Smooth muscle cell (in vitro differentiated cells): Measurements from ENCODE around the gene NAPEPLD. TPM values are rescaled to one million over a fixed set of nuclear protein-coding genes. Genes with fewer than 3 reads are reported as not detected.
"Not testable (repeated sequence)": the region's sequence is repeated elsewhere in the genome, so short reads cannot be mapped to it uniquely, and the experiment has no call there.

ENCODE experiments used
- DNase-seq: peaks from one replicate; lab custom pipeline; 2025; ENCODE audit not compliant: unreplicated experiment; lab: John Stamatoyannopoulos, UW
- H2AFZ ChIP-seq: fragments of 200-600 bp; sonication (generic); 2 replicates; pipeline ENCODE4 v1.6.0; 2016; ENCODE audit warnings: antibody characterized with exemption, low read depth, mild to moderate bottlenecking
- H3F3A ChIP-seq: fragments of 200-600 bp; sonication (generic); 2 replicates; pipeline ENCODE4 v1.6.0; 2017; ENCODE audit warnings: antibody characterized with exemption, low read depth
- H3K27ac ChIP-seq: fragments of 200-600 bp; sonication (generic); 2 replicates; pipeline ENCODE4 v1.5.1; 2016; ENCODE audit warnings: low read depth, mild to moderate bottlenecking
- H3K27me3 ChIP-seq: fragments of 200-600 bp; sonication (generic); 2 replicates; pipeline ENCODE4 v1.6.1; 2016; ENCODE audit warnings: low read depth, mild to moderate bottlenecking
- H3K36me3 ChIP-seq: fragments of 200-600 bp; sonication (generic); 2 replicates; pipeline ENCODE4 v1.5.1; 2016; ENCODE audit warnings: low read depth
- H3K4me1 ChIP-seq: fragments of 200-600 bp; sonication (generic); 2 replicates; pipeline ENCODE4 v1.5.1; 2016; ENCODE audit warnings: low read depth
- H3K4me2 ChIP-seq: fragments of 200-600 bp; sonication (generic); 2 replicates; pipeline ENCODE4 v1.6.0; 2016; ENCODE audit warnings: mild to moderate bottlenecking
- H3K4me3 ChIP-seq: fragments of 200-600 bp; sonication (generic); 2 replicates; pipeline ENCODE4 v1.5.1; 2016; ENCODE audit warnings: mild to moderate bottlenecking
- H3K79me2 ChIP-seq: fragments of 200-600 bp; sonication (generic); 2 replicates; pipeline ENCODE4 v1.6.0; 2016; ENCODE audit warnings: low read depth, mild to moderate bottlenecking
- H3K9ac ChIP-seq: fragments of 200-600 bp; sonication (generic); 2 replicates; pipeline ENCODE4 v1.6.0; 2016; ENCODE audit warnings: low read depth
- H3K9me3 ChIP-seq: fragments of 200-600 bp; sonication (generic); replicated peaks from 2 replicates; pipeline ENCODE4 v1.5.1; 2016; ENCODE audit warnings: low read depth
- H4K20me1 ChIP-seq: fragments of 200-600 bp; sonication (generic); 2 replicates; pipeline ENCODE4 v1.6.0; 2016; ENCODE audit warnings: low read depth
- CTCF ChIP-seq: fragments of 200-600 bp; sonication (generic); IDR thresholded peaks from 2 replicates; pipeline ENCODE4 v1.5.1; 2017; ENCODE audit warnings: borderline replicate concordance, mild to moderate bottlenecking, antibody characterized with exemption; ENCODE audit not compliant: insufficient read depth, poor library complexity, severe bottlenecking
- WGBS: methylation state at CpG from one replicate; pipeline ENCODE4 v1.1.7; 2016; ENCODE audit warnings: low lambda C conversion rate; 5-methylcytosine and 5-hydroxymethylcytosine counted together
- polyA plus RNA-seq: library from polyadenylated mRNA; unstranded; fragments of >200 nt; fragmentation: Nextera tagmentation; extraction: Ambion mirVana; gene quantifications from 2 replicates; pipeline ENCODE4 v1.2.1, GENCODE V29; 2016
- total RNA-seq: library from RNA; depleted of rRNA; stranded (reverse); fragments of >200 nt; gene quantifications from 2 replicates; pipeline ENCODE4 v1.2.3, GENCODE V29; 2014

Gene NAPEPLD
- total and polyA plus RNA-seq, 2 experiments from 2014 or later, result 4.1 to 6.2 TPM

GRCh38 chr7:103115771-103116170 lies 33.1 kb downstream of the NAPEPLD start:
- Histone ChIP-seq H3K4me1 (peaks cover 4% of the 10 kb centered on the region), H3K4me3 (no peak overlapping the region), H3K27ac (no peak overlapping the region), H3K4me2 (no peak overlapping the region), H2AFZ (no peak overlapping the region), H4K20me1 (no peaks in the 10 kb centered on the region), H3F3A (no peaks in the 10 kb centered on the region), H3K9me3 (no peaks in the 10 kb centered on the region), H3K79me2 (no peaks in the 10 kb centered on the region), H3K9ac (no peak overlapping the region), H3K27me3 (no peaks in the 10 kb centered on the region), H3K36me3 (no peaks in the 10 kb centered on the region)
- no peak for DNase-seq
- no peak for TF ChIP-seq CTCF
- 98% methylated on average over 4 of the region's 4 CpGs for WGBS

- H4K20me1 ChIP-seq, result no peaks in the 10 kb centered on the region
- 86% methylated on average over 1 of the region's 1 CpG for WGBS
These were observed 34.3 kb downstream of the NAPEPLD start for GRCh38 chr7:103114576-103115008.

GRCh38 chr7:103113164-103113563 lies 35.7 kb downstream of the NAPEPLD start:
- no peak overlapping the region for H3K9ac ChIP-seq
- no peaks in the 10 kb centered on the region for H3K36me3 ChIP-seq
- no peak for DNase-seq
- no peak overlapping the region for H2AFZ ChIP-seq
- no peak for TF ChIP-seq CTCF
- no peaks in the 10 kb centered on the region for H3K79me2 ChIP-seq
- no peaks in the 10 kb centered on the region for H3F3A ChIP-seq
- no peak overlapping the region for H3K4me3 ChIP-seq
- H4K20me1 ChIP-seq, result no peaks in the 10 kb centered on the region
- no peaks in the 10 kb centered on the region for H3K4me1 ChIP-seq
- no peaks in the 10 kb centered on the region for H3K27me3 ChIP-seq
- WGBS, result 81% methylated on average over 2 of the region's 2 CpGs
- no peaks in the 10 kb centered on the region for H3K9me3 ChIP-seq
- no peak overlapping the region for H3K27ac ChIP-seq
- no peak overlapping the region for H3K4me2 ChIP-seq

More at GRCh38 chr7:103114576-103115008, 34.3 kb downstream of the NAPEPLD start:
- Histone ChIP-seq H3K4me2 (no peak overlapping the region), H3K4me3 (no peak overlapping the region), H3F3A (no peaks in the 10 kb centered on the region), H3K79me2 (no peaks in the 10 kb centered on the region), H3K9ac (no peak overlapping the region), H3K27ac (no peak overlapping the region), H3K9me3 (no peaks in the 10 kb centered on the region), H3K27me3 (no peaks in the 10 kb centered on the region), H3K4me1 (no peaks in the 10 kb centered on the region), H2AFZ (no peak overlapping the region), H3K36me3 (no peaks in the 10 kb centered on the region)
- no peak for TF ChIP-seq CTCF
- DNase-seq, result no peak

- 42% methylated on average over 6 of the region's 6 CpGs for WGBS
- H3K9ac ChIP-seq, H3K27ac ChIP-seq, H3F3A ChIP-seq, H3K4me3 ChIP-seq, H3K79me2 ChIP-seq, H3K27me3 ChIP-seq, H3K9me3 ChIP-seq, DNase-seq, H2AFZ ChIP-seq, H3K36me3 ChIP-seq, H4K20me1 ChIP-seq, H3K4me1 ChIP-seq: not testable (repeated sequence)
- H3K4me2 ChIP-seq, result peak overlapping the region; percentile 71
These were observed 42.2 kb downstream of the NAPEPLD start for GRCh38 chr7:103106703-103107070.
